Activated CD4-positive, alpha-beta memory T cell treated with anti-CD3 and anti-CD28 coated beads for 36 hours (primary cell): ENCODE results near the gene XYLB. TPM values are rescaled to one million over a fixed set of nuclear protein-coding genes. Genes with fewer than 3 reads are reported as not detected.

Experiments used
- CTCF ChIA-PET: fragments of 350-600 bp; sonication (Branson Sonifier 250); formaldehyde crosslinking; loops from one replicate; lab custom pipeline; 2021; ENCODE audit warnings: antibody characterized with exemption, inconsistent platforms; lab: Charles Lee
- POLR2A ChIA-PET: fragments of 350-600 bp; sonication (Branson Sonifier 250); formaldehyde crosslinking; loops from one replicate; lab custom pipeline; 2021; ENCODE audit warnings: antibody characterized with exemption; lab: Charles Lee
- DNase-seq: peaks from one replicate; pipeline ENCODE4 v3.0.0-alpha.2; 2020
- H3K27ac Mint-ChIP-seq: one replicate; pipeline ENCODE4 v1.8.0; 2021; ENCODE audit warnings: mixed read lengths
- H3K27me3 Mint-ChIP-seq: one replicate; pipeline ENCODE4 v1.8.0; 2021; ENCODE audit warnings: mixed read lengths
- H3K36me3 Mint-ChIP-seq: one replicate; pipeline ENCODE4 v1.8.0; 2021; ENCODE audit warnings: mixed read lengths
- H3K4me1 Mint-ChIP-seq: one replicate; pipeline ENCODE4 v1.8.0; 2021; ENCODE audit warnings: low read depth, mixed read lengths
- H3K4me3 Mint-ChIP-seq: one replicate; pipeline ENCODE4 v1.8.0; 2021; ENCODE audit warnings: mild to moderate bottlenecking, mixed read lengths
- H3K9me3 Mint-ChIP-seq: one replicate; pipeline ENCODE4 v1.8.0; 2021; ENCODE audit warnings: mixed read lengths
- intact Hi-C: fragments of 100-400 bp; cut with micrococcal nuclease; formaldehyde crosslinking; loops from one replicate; pipeline ENCODE4 v1.15.1; 2023
- total RNA-seq, 2 experiments: library from RNA; stranded (reverse); gene quantifications; one replicate each; pipeline ENCODE4 v1.2.3, GENCODE V29; 2021

Gene XYLB
- total RNA-seq, 2 experiments from 2014 or later = 4.8 to 4.9 TPM

GRCh38 chr3:38349684-38350359 is 3.2 kb downstream of the XYLB start:
- CTCF ChIA-PET = no interaction called here
- H3K4me3 Mint-ChIP-seq = no peak overlapping the region

DNA sequence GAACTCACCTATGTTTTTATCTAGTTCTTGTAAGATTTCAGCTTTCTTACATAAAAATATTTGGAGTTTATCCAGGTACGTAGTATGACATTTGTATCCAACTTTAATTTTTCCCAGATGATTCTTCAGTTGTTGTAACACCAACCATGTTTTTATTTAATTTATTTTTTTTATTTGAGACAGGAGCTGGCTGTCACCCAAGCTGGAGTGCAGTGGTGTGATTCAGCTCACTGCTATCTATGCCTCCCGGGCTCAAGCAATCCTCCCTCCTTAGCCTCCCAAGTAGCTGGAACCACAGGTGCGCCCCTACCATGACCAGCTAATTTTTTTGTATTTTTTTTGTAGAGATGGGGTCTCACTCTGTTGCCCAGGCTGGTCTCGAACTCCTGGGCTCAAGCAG is 6.6 kb downstream of the XYLB start:
- Mint-ChIP-seq H3K36me3 (peaks cover 7% of the 10 kb centered on the region), H3K27me3 (no peaks in the 10 kb centered on the region), H3K27ac (no peak overlapping the region), H3K4me3 (no peak overlapping the region), H3K9me3 (no peaks in the 10 kb centered on the region), H3K4me1 (no peaks in the 10 kb centered on the region)
- intact Hi-C loops = no loop called here
- CTCF ChIA-PET = interaction anchor here (0.7 kb wide), 1 partner anchor 181 kb away, joined by 3 read pairs; no protein-coding TSS in a partner anchor
- POLR2A ChIA-PET = no interaction called here
- DNase-seq = no peak

More at GRCh38 chr3:38349684-38350359, 3.2 kb downstream of the XYLB start:
- H3K9me3 Mint-ChIP-seq = no peaks in the 10 kb centered on the region
- POLR2A ChIA-PET = no interaction called here
- intact Hi-C loops = loop anchor here (5.0 kb wide), 3 partner anchors 147 to 297 kb away; partner anchors contain the start of genes EXOG and SCN5A
- peaks cover 7% of the 10 kb centered on the region for H3K36me3 Mint-ChIP-seq
- H3K27me3 Mint-ChIP-seq = no peaks in the 10 kb centered on the region
- H3K4me1 Mint-ChIP-seq = peaks cover 3% of the 10 kb centered on the region
- DNase-seq = no peak
- H3K27ac Mint-ChIP-seq = no peak overlapping the region

DNA sequence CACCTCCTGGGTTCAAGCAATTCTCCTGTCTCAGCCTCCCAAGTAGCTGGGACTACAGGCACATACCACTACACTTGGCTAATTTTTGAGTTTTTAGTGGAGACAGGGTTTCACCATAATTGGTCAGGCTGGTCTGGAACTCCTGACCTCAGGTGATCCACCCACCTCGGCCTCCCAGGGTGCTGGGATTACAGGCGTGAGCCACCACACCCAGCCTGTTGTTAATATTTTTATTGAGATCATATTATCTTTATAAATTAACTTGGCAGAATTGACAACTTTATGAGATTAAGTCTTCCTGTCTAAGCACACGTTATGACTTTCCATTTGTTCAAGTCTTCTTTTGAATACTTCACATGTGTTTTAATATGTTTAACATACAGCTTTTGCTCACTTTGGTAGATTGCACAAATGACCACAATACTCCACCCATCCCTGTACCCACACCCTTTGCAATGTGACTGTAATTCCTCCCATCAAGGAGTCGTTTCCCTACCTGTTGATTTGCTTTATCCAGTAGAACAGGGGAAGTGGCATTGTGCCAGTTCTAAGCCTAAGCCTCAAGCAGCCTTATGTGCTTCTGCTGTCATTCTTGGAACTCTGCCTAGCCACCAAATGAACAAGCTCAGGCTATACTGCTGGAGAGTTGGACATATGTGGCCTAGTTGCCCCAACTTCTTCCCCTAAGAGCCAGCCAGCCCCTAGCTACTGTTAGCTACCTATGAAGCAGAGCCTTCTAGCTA is 8.2 kb downstream of the XYLB start:
- POLR2A ChIA-PET = interaction anchor here (0.6 kb wide), 1 partner anchor 187 kb away, joined by 4 read pairs; no protein-coding TSS in a partner anchor
- CTCF ChIA-PET = interaction anchor here (1.3 kb wide), 1 partner anchor 8 kb away, joined by 7 read pairs; the partner anchor contains the start of gene XYLB
- no peaks in the 10 kb centered on the region for H3K27me3 Mint-ChIP-seq
- H3K9me3 Mint-ChIP-seq = no peaks in the 10 kb centered on the region
- no peak overlapping the region for H3K27ac Mint-ChIP-seq
- intact Hi-C loops = no loop called here
- no peak overlapping the region for H3K4me3 Mint-ChIP-seq
- H3K4me1 Mint-ChIP-seq = no peaks in the 10 kb centered on the region
- no peak for DNase-seq
- peaks cover 7% of the 10 kb centered on the region for H3K36me3 Mint-ChIP-seq

- H3K9me3 Mint-ChIP-seq = no peaks in the 10 kb centered on the region
- DNase-seq = no peak
- H3K27me3 Mint-ChIP-seq = no peaks in the 10 kb centered on the region
- no peaks in the 10 kb centered on the region for H3K4me1 Mint-ChIP-seq
- ChIA-PET CTCF (no interaction called here), POLR2A (no interaction called here)
- no peak overlapping the region for H3K4me3 Mint-ChIP-seq
- intact Hi-C loops = no loop called here
- H3K27ac Mint-ChIP-seq = no peak overlapping the region
- no peaks in the 10 kb centered on the region for H3K36me3 Mint-ChIP-seq
Observed at GRCh38 chr3:38359038-38359437, 12.5 kb downstream of the XYLB start.

GRCh38 chr3:38360345-38360744 is 13.8 kb downstream of the XYLB start:
- Mint-ChIP-seq H3K9me3 (no peaks in the 10 kb centered on the region), H3K27me3 (no peaks in the 10 kb centered on the region), H3K36me3 (no peaks in the 10 kb centered on the region), H3K4me1 (peaks cover 2% of the 10 kb centered on the region), H3K27ac (no peak overlapping the region), H3K4me3 (no peak overlapping the region)
- DNase-seq = no peak
- CTCF ChIA-PET = no interaction called here
- POLR2A ChIA-PET = no interaction called here
- intact Hi-C loops = no loop called here

- Mint-ChIP-seq H3K27me3 (no peaks in the 10 kb centered on the region), H3K36me3 (peaks cover 3% of the 10 kb centered on the region), H3K27ac (no peak overlapping the region), H3K9me3 (no peaks in the 10 kb centered on the region), H3K4me1 (peaks cover 2% of the 10 kb centered on the region), H3K4me3 (no peak overlapping the region)
- intact Hi-C loops = no loop called here
- DNase-seq = no peak
- ChIA-PET POLR2A (no interaction called here), CTCF (no interaction called here)
Observed at GRCh38 chr3:38361496-38361895, 14.9 kb downstream of the XYLB start.

DNA sequence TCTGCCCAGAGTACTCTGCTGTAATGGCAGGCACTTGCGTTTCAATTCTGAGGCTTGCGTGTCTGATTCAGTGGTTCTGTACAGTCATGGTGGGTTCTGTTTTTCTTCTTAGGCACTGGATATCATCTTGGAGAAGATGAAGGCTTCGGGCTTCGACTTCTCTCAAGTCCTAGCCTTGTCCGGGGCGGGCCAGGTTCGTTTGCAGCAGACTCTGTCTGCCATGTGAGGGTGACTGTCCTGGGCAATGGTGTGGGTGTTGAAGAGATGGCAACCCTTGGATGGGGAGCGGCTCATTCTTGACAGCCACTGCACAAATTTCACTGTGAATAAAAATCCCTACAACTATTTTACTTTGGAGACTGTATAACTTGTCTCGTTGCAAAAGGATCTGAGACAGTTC is 16.2 kb downstream of the XYLB start:
- DNase-seq = no peak
- Mint-ChIP-seq H3K9me3 (no peaks in the 10 kb centered on the region), H3K4me3 (no peak overlapping the region), H3K4me1 (peaks cover 2% of the 10 kb centered on the region), H3K27me3 (no peaks in the 10 kb centered on the region), H3K36me3 (peaks cover 3% of the 10 kb centered on the region), H3K27ac (no peak overlapping the region)
- intact Hi-C loops = no loop called here
- CTCF ChIA-PET = no interaction called here
- POLR2A ChIA-PET = no interaction called here

DNA sequence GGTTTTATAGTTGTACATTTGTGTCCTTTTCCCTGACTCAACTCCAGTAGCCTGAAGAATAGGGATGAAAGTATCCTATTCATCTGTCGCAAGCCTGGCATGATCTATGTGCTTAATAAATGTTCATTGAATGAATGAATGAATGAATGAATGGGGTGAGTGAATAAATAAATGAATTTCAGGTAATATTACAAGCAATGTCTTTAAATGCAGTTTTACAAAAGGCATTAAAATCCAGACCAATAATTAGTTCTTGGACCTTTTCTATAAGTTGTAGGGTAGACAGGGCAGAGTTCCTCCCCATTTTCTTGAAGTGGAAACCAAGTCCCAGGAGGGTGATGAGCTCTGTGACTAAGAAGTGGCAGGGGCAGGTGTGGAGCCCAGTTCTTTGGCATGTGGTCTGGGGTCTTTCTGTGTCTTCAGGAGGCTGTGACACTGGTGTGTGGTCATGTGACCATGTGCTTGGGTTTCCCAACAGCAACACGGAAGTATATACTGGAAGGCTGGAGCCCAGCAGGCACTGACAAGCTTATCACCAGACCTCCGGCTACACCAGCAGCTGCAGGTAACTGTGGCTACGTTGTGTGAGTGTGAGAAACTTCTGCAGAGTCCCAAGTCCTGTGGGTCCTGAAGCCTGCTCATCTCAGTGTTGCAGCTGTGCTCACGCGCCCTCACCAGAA is 18.3 kb downstream of the XYLB start:
- POLR2A ChIA-PET = no interaction called here
- no peak for DNase-seq
- CTCF ChIA-PET = no interaction called here
- Mint-ChIP-seq H3K27me3 (no peaks in the 10 kb centered on the region), H3K4me3 (no peak overlapping the region), H3K4me1 (peaks cover 2% of the 10 kb centered on the region), H3K36me3 (peaks cover 12% of the 10 kb centered on the region), H3K27ac (no peak overlapping the region), H3K9me3 (peaks cover 3% of the 10 kb centered on the region)
- intact Hi-C loops = no loop called here

- ChIA-PET CTCF (no interaction called here), POLR2A (no interaction called here)
- DNase-seq = no peak
- H3K27ac Mint-ChIP-seq = no peak overlapping the region
- peaks cover 2% of the 10 kb centered on the region for H3K4me1 Mint-ChIP-seq
- intact Hi-C loops = no loop called here
- peaks cover 3% of the 10 kb centered on the region for H3K9me3 Mint-ChIP-seq
- H3K27me3 Mint-ChIP-seq = no peaks in the 10 kb centered on the region
- H3K4me3 Mint-ChIP-seq = no peak overlapping the region
- H3K36me3 Mint-ChIP-seq = peaks cover 12% of the 10 kb centered on the region
Observed at GRCh38 chr3:38365469-38366062, 19.0 kb downstream of the XYLB start.

DNA sequence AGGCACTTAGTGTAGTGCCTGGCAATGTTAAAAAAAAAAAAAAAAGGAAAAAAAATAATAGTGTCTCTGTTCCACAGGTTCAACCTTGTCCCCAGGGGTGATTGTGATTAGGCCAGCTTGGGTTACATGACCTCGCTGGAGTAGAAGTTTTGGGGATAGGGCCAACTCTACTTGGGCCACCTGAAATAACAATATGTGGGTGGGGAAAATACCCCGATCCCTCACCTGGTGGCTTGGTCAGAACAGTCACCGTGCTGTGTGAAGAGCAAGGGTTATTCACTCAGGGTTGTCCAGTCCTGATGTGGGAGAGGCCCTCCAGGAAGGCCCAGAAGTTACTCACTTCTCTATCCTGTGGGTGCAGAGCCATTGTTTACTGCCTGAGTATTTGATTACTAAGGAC is 19.5 kb downstream of the XYLB start:
- H3K4me1 Mint-ChIP-seq = peaks cover 2% of the 10 kb centered on the region
- no peak for DNase-seq
- H3K9me3 Mint-ChIP-seq = peaks cover 3% of the 10 kb centered on the region
- CTCF ChIA-PET = no interaction called here
- no peak overlapping the region for H3K27ac Mint-ChIP-seq
- no peak overlapping the region for H3K4me3 Mint-ChIP-seq
- H3K36me3 Mint-ChIP-seq = peaks cover 14% of the 10 kb centered on the region
- POLR2A ChIA-PET = no interaction called here
- H3K27me3 Mint-ChIP-seq = no peaks in the 10 kb centered on the region
- intact Hi-C loops = no loop called here

DNA sequence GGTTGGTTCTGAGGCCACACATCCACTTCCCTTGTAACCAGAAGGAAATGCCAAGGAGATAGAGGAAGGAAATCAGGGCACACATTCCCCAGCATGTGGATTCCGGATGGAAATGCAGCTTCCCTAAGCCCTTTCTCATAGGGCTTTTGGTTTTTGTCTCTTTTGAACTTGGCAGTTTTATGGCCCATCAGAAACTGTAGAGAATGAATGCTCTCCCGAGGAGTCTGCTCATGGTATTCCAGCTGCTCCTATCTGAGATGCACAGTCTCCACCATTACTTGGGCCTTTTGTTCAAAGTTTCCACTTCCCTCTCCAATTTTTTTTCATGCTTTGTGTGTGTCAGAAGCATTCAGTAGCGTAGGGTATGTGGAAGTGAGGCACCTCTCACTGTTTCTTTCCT is 21.2 kb downstream of the XYLB start:
- Mint-ChIP-seq H3K9me3 (peaks cover 3% of the 10 kb centered on the region), H3K36me3 (peaks cover 14% of the 10 kb centered on the region), H3K27ac (no peak overlapping the region), H3K4me1 (peaks cover 2% of the 10 kb centered on the region), H3K27me3 (no peaks in the 10 kb centered on the region), H3K4me3 (no peak overlapping the region)
- no peak for DNase-seq
- intact Hi-C loops = no loop called here
- ChIA-PET CTCF (interaction anchor here (0.6 to 1.3 kb wide), 2 partner anchors 11 kb away, joined by 3 to 4 read pairs; no protein-coding TSS in a partner anchor), POLR2A (no interaction called here)

GRCh38 chr3:38368238-38368637 is 21.7 kb downstream of the XYLB start:
- peaks cover 5% of the 10 kb centered on the region for H3K4me1 Mint-ChIP-seq
- H3K4me3 Mint-ChIP-seq = no peak overlapping the region
- H3K27ac Mint-ChIP-seq = no peak overlapping the region
- peaks cover 3% of the 10 kb centered on the region for H3K9me3 Mint-ChIP-seq
- CTCF ChIA-PET = interaction anchor here (0.6 to 1.3 kb wide), 2 partner anchors 10 to 11 kb away, joined by 3 to 4 read pairs; no protein-coding TSS in a partner anchor
- peaks cover 18% of the 10 kb centered on the region for H3K36me3 Mint-ChIP-seq
- H3K27me3 Mint-ChIP-seq = no peaks in the 10 kb centered on the region
- no peak for DNase-seq
- intact Hi-C loops = no loop called here
- POLR2A ChIA-PET = no interaction called here
